Raji (cell line): ENCODE results near the gene ITGA6.

Experiments
- POLR2A ChIP-seq: IDR thresholded peaks from 2 replicates; pipeline ENCODE4 v1.6.1; 2011; ENCODE audit warnings: low read depth, low read length, control low read depth; ENCODE audit not compliant: insufficient read depth

ITGA6 gene

GRCh38 chr2:172507199-172507598 is 79.8 kb downstream of the ITGA6 start:
- TF ChIP-seq POLR2A: no peak

GRCh38 chr2:172510088-172510487 is 82.7 kb downstream of the ITGA6 start:
- TF ChIP-seq POLR2A: no peak

DNA sequence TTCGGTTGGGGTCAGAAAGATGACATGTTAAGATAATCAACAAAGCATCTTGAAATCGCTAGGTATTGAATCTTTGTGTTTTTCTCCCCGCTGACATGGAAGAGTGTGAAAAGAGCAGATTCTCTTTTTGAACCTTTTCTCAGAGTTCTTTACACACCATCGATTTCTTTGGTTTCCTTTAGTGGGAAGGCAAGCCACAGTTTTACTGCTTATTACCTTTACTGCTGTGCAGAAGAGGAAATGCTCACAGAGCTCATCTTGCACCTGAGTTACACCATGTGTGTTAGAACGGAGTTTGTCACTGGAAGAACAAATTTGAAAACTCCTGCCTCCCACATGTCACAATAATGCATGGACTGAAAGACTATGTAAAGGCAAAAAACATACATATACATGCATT is 83.2 kb downstream of the ITGA6 start:
- no peak for TF ChIP-seq POLR2A

DNA sequence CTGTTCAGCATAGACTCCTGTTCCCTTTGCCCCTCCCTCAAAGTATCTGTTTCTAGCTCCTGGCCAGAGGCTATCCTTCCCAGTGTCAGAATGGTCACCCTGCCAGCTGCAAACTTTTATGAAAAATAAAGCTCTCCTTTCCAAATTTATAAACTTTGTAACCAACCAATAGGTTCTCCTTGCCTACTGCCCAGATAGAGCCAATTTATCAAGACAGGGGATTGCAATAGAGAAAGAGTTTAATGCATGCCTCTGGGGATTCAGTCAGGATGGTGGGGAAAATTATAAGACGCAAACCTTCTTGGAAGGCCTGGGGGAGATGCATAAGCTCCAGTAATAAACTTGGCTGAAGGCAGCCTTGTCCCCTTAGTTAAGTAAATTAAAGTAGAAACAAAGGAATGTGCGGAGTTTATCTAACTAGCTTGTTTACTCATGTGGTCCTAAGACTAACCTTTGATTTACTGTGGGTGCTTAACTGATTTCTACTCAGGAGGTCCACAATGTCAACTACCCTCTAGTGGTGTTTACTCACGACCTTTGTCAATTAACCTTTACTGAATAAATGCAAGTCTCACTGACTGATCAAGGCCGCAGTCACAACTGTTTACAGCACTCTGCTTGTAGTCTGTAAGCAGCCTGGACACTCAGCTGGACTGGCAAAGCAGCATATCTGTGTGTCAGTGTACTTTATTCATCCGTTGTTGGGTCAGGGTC is 85.6 kb downstream of the ITGA6 start:
- no peak for TF ChIP-seq POLR2A

DNA sequence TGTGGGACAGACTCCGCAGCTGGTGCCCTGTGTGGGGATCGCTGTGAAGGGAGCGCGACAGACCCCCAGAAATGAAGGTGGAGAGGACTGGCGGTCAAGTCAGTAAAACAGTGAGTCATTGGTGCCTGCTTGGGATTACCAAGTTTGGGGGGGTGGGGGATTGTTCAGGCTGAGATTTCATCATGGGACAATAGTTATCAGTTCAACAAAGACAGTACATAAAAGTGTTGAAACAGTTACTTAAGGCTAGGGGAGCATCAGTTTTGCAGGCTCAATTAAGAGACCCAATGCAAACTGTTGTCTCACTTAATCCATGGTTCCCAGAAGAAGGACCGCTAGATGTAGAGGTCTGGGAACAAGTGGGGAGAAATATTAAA is 86.1 kb downstream of the ITGA6 start:
- TF ChIP-seq POLR2A: no peak

DNA sequence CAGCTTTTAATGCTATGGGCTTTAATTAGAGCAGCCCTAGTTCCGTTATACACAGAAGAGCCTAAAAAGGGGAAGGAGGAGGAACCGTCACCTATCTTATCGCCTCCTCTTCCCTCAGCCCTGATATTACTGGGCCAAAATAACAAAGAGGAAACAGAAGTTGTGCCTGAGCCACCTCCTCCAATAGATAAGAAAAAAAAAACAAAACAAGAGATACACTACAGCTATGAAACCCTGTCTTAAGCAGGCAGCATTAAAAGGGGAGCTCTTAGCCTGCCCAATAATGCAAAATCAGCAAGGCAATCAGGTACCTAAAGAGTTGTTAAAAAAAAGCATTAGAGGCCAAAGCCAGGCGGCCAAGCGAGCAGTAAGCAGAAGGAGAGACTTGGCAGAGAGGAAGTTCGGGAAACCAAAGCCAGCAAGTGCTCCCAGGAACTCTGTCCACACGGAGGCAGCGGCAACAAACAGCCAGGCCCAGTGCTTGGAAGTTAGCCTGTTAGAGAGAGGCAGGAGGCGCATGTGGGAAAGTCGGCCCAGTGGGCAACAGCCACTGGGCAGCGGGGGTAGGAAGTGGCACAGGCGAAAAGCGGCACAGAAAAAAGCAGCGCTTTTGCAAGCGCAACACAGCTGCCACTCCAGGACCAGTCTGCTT is 86.7 kb downstream of the ITGA6 start:
- no peak for TF ChIP-seq POLR2A

DNA sequence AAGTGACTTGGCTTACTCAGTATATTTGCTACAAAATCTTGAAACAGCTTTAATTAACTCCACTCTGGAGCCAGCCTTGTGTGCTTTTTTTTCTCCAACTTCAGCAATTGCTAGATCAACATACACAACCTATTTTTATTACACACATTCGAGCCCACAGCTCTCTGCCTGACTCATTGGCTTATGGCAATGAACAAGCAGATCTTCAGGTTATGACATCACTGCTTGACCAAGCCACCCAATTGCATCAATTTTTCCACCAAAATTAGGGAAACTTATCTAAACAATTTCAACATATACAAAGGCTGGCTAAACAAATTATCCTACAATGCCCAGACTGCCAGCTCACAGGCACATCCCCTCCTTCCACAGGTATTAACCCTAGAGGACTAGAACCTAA is 88.9 kb downstream of the ITGA6 start:
- no peak for TF ChIP-seq POLR2A

- no peak for TF ChIP-seq POLR2A
These were observed 91.6 kb downstream of the ITGA6 start for GRCh38 chr2:172518995-172519394.

DNA sequence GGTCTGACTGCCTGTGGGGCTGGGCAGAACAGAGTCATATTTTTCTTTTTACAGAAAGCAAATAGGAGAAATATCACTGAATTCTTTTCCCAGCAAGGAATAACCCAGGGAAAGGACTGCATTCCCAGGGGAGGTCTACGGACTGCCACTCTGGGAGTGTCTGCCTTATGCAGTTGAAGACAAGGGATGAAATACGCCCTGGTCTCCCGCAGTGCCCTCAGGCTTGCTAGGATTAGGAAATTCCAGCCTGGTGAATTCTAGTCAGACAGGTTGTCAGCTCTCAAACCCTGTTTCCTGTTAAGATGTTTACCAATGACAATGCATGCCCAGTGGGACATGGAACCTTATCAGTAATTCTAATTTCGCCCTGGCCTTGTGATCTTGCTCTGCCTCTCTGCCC is 98.2 kb downstream of the ITGA6 start:
- no peak for TF ChIP-seq POLR2A

DNA sequence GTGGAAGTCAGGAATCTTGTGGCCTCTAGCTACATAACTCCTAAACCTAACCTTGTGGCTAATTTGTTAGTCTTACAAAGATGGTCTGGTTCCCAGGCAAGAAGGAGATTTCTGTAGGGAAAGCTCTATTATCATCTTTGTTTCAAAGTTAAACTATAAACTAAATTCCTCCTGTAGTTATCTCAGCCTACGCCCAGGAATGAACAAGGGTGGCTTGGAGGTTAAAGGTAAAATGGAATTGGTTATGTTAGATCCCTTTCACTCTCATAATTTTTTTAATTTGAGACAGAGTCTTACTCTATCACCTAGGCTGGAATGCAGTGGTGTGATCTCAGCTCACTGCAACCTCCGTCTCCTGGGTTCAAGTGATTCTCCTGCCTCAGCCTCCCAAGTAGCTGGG is 103.9 kb downstream of the ITGA6 start:
- TF ChIP-seq POLR2A: no peak

GRCh38 chr2:172533687-172534086 is 106.3 kb downstream of the ITGA6 start:
- TF ChIP-seq POLR2A: no peak

DNA sequence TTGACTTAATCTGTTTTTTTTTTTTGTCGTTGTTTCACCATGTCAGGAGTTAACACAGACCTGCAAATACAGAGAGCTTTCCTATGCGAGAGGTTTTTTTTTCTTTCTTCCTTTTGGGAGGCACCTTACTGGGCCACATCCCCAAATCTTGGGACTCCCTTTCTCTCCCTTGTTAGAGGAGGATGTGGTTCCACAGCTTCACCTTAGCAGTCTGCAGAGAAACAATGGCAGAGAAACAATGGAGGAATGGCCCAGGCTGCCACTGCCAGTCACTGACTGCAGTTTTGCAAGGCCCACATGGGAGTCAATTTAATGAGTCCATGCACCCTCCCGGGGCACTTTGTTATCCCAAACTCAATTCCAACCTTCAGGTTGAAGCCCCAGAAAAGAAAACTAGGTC is 107.7 kb downstream of the ITGA6 start:
- TF ChIP-seq POLR2A: no peak

DNA sequence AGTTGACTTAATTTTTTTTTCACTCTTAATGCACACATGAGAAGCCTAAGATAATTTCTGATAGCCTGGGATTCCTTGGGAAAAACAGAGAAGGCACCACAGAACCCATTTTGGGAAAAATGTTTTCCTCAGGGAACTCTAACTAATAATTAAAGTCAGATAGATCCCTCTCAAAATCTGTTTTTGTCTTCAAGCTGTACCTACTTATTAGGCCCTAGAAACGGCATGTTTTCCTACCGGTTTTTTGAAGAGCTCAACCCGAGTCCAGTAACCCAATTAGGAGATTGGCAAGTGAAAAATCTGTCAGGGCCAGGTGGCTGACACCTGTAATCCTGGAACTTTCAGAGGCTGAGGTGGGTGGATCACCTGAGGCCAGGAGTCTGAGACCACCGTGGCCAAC is 112.4 kb downstream of the ITGA6 start:
- no peak for TF ChIP-seq POLR2A

GRCh38 chr2:172540421-172540820 is 113.0 kb downstream of the ITGA6 start:
- no peak for TF ChIP-seq POLR2A

DNA sequence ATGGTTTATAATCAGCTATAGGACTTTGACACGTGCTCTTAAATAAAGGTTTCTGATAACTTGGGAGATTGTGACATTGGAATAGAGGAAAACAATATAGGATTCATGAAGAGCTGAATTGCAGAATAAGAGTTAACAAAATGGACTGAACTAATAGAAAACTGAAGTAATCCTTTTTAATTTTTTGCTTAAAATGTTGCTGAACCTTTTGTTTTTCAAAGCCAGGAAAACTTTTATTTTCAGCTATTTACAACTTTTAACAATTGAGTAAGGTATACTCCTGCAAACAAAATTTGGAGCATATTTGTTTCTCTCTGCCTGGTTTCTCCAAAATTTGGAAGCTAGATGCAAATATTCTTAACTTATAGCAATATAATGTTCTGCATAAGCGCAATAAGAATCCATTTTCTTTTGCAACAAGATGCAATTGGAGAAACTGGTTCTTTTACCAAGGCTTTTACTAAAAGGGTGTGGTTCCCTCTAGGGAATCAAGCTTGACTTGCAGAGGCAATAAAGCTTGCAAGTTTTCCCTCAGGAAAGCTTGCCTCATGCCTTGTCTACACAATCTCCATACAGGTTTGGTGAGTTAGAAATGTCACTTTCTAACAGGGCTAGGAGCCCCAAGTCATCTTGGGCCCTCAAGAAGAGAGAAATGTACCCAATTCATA is 118.2 kb downstream of the ITGA6 start:
- TF ChIP-seq POLR2A: no peak

DNA sequence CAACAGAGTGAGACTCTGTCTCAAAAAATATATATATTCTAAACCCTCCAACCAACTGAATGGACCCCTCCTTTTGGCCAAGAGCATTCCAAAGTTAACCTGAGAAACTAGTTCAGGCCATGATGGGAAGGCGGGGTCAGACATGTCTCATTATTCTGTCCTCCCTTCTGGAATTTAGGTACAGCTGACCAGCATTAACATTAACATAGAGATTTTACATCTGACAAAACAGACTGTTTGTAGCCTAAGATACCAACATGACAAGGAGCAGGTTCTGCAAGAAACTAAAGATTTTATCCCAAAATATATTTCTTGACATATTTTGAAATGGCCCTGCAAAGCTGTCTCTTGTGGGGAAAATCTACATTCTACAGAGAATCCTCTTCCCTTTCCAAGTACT is 121.7 kb downstream of the ITGA6 start:
- no peak for TF ChIP-seq POLR2A
